HEK293 (cell line): ENCODE results near the gene UNC5B.

Source experiments
- CTCF ChIA-PET: fragments of 350-600 bp; formaldehyde crosslinking; extraction: SDS; loops from one replicate; lab custom pipeline; 2021; ENCODE audit warnings: antibody characterized with exemption; lab: Yijun Ruan, JAX
- POLR2A ChIA-PET: fragments of 300-600 bp; formaldehyde crosslinking; extraction: SDS; loops from one replicate; lab custom pipeline; 2020; ENCODE audit warnings: antibody characterized with exemption, inconsistent platforms; lab: Yijun Ruan, JAX
- H3K27ac ChIP-seq: fragments of 200-500 bp; sonication (Bioruptor generic); 2 replicates; pipeline ENCODE4 v1.5.1; 2014; ENCODE audit warnings: low read depth, low read length, control low read depth, inconsistent platforms; ENCODE audit errors: extremely low read depth
- H3K36me3 ChIP-seq, 2 experiments: fragments of 200-500 bp in 1 of 2; sonication (Bioruptor generic) in 1 of 2; 1 replicate in 1 of 2; 2 replicates in 1 of 2; pipeline ENCODE4 v1.5.1; 2014 to 2017; ENCODE audit warnings: inconsistent platforms in 2 of 2, low read length in 2 of 2; ENCODE audit not compliant: control insufficient read depth in 2 of 2, insufficient read depth in 1 of 2
- H3K4me1 ChIP-seq: fragments of 200-500 bp; sonication (Bioruptor generic); 2 replicates; pipeline ENCODE4 v1.5.1; 2014; ENCODE audit warnings: mild to moderate bottlenecking, low read length, inconsistent platforms; ENCODE audit not compliant: control insufficient read depth, insufficient read depth
- H3K4me3 ChIP-seq: 2 replicates; pipeline ENCODE4 v1.5.1; 2011; ENCODE audit warnings: low read depth, mild to moderate bottlenecking, control low read depth, low read length, moderate library complexity
- H3K9me3 ChIP-seq: fragments of 200-500 bp; sonication (Bioruptor generic); 2 replicates; pipeline ENCODE4 v1.5.1; 2014; ENCODE audit warnings: low read depth, low read length, inconsistent platforms; ENCODE audit not compliant: control insufficient read depth, insufficient read depth
- BCL11B ChIP-seq: fragments of 450-650 bp; formaldehyde crosslinking; IDR thresholded peaks from 2 replicates; pipeline ENCODE4 v1.5.1; 2016; ENCODE audit warnings: low read depth, missing biosample characterization, missing genetic modification characterization
- GLIS1 ChIP-seq: fragments of 450-650 bp; formaldehyde crosslinking; IDR thresholded peaks from 2 replicates; pipeline ENCODE4 v1.5.1; 2016; ENCODE audit warnings: missing biosample characterization, missing genetic modification characterization
- KLF1 ChIP-seq: fragments of 450-650 bp; formaldehyde crosslinking; IDR thresholded peaks from 2 replicates; pipeline ENCODE4 v1.5.1; 2016; ENCODE audit warnings: missing biosample characterization, missing genetic modification characterization
- KLF9 ChIP-seq: fragments of 450-650 bp; formaldehyde crosslinking; IDR thresholded peaks from 2 replicates; pipeline ENCODE4 v1.5.1; 2016; ENCODE audit warnings: missing biosample characterization, missing genetic modification characterization, low read depth
- MEIS1 ChIP-seq: sonication (generic); formaldehyde crosslinking; IDR thresholded peaks from 2 replicates; pipeline ENCODE4 v1.8.1; 2022; ENCODE audit warnings: missing genetic modification reagents, mild to moderate bottlenecking, borderline replicate concordance
- YY2 ChIP-seq: fragments of 450-650 bp; formaldehyde crosslinking; IDR thresholded peaks from 2 replicates; pipeline ENCODE4 v1.5.1; 2016; ENCODE audit warnings: missing biosample characterization, missing genetic modification characterization
- ZBTB10 ChIP-seq: fragments of 450-650 bp; formaldehyde crosslinking; IDR thresholded peaks from 2 replicates; pipeline ENCODE4 v1.5.1; 2016; ENCODE audit warnings: missing biosample characterization, missing genetic modification characterization
- ZFHX2 ChIP-seq: fragments of 450-650 bp; formaldehyde crosslinking; conservative IDR thresholded peaks from 2 replicates; pipeline ENCODE4 v1.5.1; 2016; ENCODE audit warnings: missing biosample characterization, missing genetic modification characterization
- ZIC2 ChIP-seq: fragments of 450-650 bp; formaldehyde crosslinking; IDR thresholded peaks from 2 replicates; pipeline ENCODE4 v1.5.1; 2016; ENCODE audit warnings: missing biosample characterization, missing genetic modification characterization
- ZNF146 ChIP-seq: fragments of 450-650 bp; formaldehyde crosslinking; IDR thresholded peaks from 2 replicates; pipeline ENCODE4 v1.5.1; 2016; ENCODE audit warnings: missing biosample characterization, missing genetic modification characterization
- ZNF214 ChIP-seq: fragments of 450-650 bp; formaldehyde crosslinking; IDR thresholded peaks from 2 replicates; pipeline ENCODE4 v1.5.1; 2017; ENCODE audit warnings: missing biosample characterization, mild to moderate bottlenecking, missing genetic modification characterization, borderline replicate concordance
- ZNF280C ChIP-seq: fragments of 450-650 bp; formaldehyde crosslinking; IDR thresholded peaks from 2 replicates; pipeline ENCODE4 v1.5.1; 2016; ENCODE audit warnings: missing biosample characterization, missing genetic modification characterization
- ZNF292 ChIP-seq: fragments of 450-650 bp; formaldehyde crosslinking; IDR thresholded peaks from 2 replicates; pipeline ENCODE4 v1.5.1; 2016; ENCODE audit warnings: low read depth, missing biosample characterization, missing genetic modification characterization, borderline replicate concordance
- ZNF366 ChIP-seq: fragments of 450-650 bp; formaldehyde crosslinking; conservative IDR thresholded peaks from 2 replicates; pipeline ENCODE4 v1.5.1; 2016; ENCODE audit warnings: missing biosample characterization, missing genetic modification characterization

UNC5B gene

GRCh38 chr10:71277914-71278665 is 65.7 kb downstream of the UNC5B start:
- Histone ChIP-seq H3K9me3 (no peaks in the 10 kb centered on the region), H3K36me3 (peaks cover 3 to 34% of the 10 kb centered on the region in 2 experiments; a peak in 2 of 3 replicates), H3K4me1 (no peaks in the 10 kb centered on the region), H3K4me3 (no peak overlapping the region), H3K27ac (no peak overlapping the region)
- ChIA-PET CTCF (interaction anchor here (0.7 to 1.9 kb wide), 2 partner anchors 69 to 353 kb away, joined by 3 to 11 read pairs; no protein-coding TSS in a partner anchor), POLR2A (no interaction called here)
- TF ChIP-seq ZFHX2 (tag by site-specific recombination) (no peak), ZNF146 (tag by site-specific recombination) (no peak), ZNF280C (tag by site-specific recombination) (no peak)

- Histone ChIP-seq H3K4me3 (no peak overlapping the region), H3K4me1 (no peaks in the 10 kb centered on the region), H3K27ac (no peak overlapping the region), H3K36me3 (peaks cover 3 to 37% of the 10 kb centered on the region in 2 experiments; a peak in 2 of 3 replicates), H3K9me3 (no peaks in the 10 kb centered on the region)
- peak; percentile 35; the same call in 1 of the 2 replicates for TF ChIP-seq KLF9 (tag by site-specific recombination)
- peak; percentile 33 for TF ChIP-seq KLF1 (tag by site-specific recombination)
- TF ChIP-seq ZBTB10: no peak
- TF ChIP-seq YY2 (tag by site-specific recombination): no peak
- no peak for TF ChIP-seq ZNF292 (tag by site-specific recombination)
- TF ChIP-seq ZNF366 (tag by site-specific recombination): no peak
- TF ChIP-seq ZNF214: no peak
- peak; percentile 67 for TF ChIP-seq ZIC2 (tag by site-specific recombination)
- TF ChIP-seq MEIS1 (CRISPR knock-in tag): no peak
- peak; percentile 84 for TF ChIP-seq GLIS1 (tag by site-specific recombination)
- no peak for TF ChIP-seq BCL11B
- ChIA-PET CTCF (interaction anchor here (1.9 kb wide), 1 partner anchor 354 kb away, joined by 11 read pairs; no protein-coding TSS in a partner anchor), POLR2A (no interaction called here)
Measured at GRCh38 chr10:71278691-71279588, 66.6 kb downstream of the UNC5B start.
